GM12873 (cell line): ENCODE results near the gene ADCY7.

Experiments used
- CTCF ChIP-seq: IDR thresholded peaks from 2 replicates; pipeline ENCODE4 v1.5.1; 2012; ENCODE audit warnings: low read depth, mild to moderate bottlenecking, moderate library complexity, low read length, control low read depth; ENCODE audit not compliant: insufficient read depth; ENCODE audit errors: missing control alignments

Gene ADCY7

GRCh38 chr16:50315346-50315997, 49.1 kb downstream of the ADCY7 start:
- TF ChIP-seq CTCF = no peak

GRCh38 chr16:50316102-50316847, 49.9 kb downstream of the ADCY7 start:
- no peak for TF ChIP-seq CTCF

- TF ChIP-seq CTCF = no peak
Measured at GRCh38 chr16:50316848-50317630, 50.7 kb downstream of the ADCY7 start.

- no peak for TF ChIP-seq CTCF
Measured at GRCh38 chr16:50318796-50319578, 52.6 kb downstream of the ADCY7 start.

GRCh38 chr16:50320310-50320709, 54.0 kb downstream of the ADCY7 start:
- no peak for TF ChIP-seq CTCF

- no peak for TF ChIP-seq CTCF
Measured at GRCh38 chr16:50322333-50322732, 56.0 kb downstream of the ADCY7 start.
